Placental pericyte (primary cell): ENCODE measurements around the gene NEK3. TPM values are rescaled to one million over a fixed set of nuclear protein-coding genes. Genes with fewer than 3 reads are reported as not detected.

Source experiments
- total RNA-seq: library from RNA; depleted of rRNA; stranded (reverse); fragments of >200 nt; gene quantifications from 2 replicates; pipeline ENCODE4 v1.2.3, GENCODE V29; 2012

Gene NEK3
- total RNA-seq, result 9.4 and 14.0 TPM in 2 replicates

GRCh38 chr13:52159159-52159982, at the start of gene NEK3:
Gene NEK3, minus strand, starts transcription at chr13:52159597. Its CDS starts 3,406 bp downstream, at chr13:52156191.

GRCh38 chr13:52128714-52129700, 30.4 kb downstream of the NEK3 start, which contains the start of gene NEK5:
Gene NEK5, minus strand, starts transcription at chr13:52129073. Its CDS starts 1,591 bp downstream, at chr13:52127482.

Other genes with a start within 250 kb of the NEK3 start
- 1.4 and 2.8 TPM in 2 replicates for gene ATP7B, start 148.1 kb downstream of the NEK3 start, total RNA-seq
- 28.5 and 34.4 TPM in 2 replicates for gene ALG11, start 147.2 kb downstream of the NEK3 start, total RNA-seq
- 14.3 and 20.8 TPM in 2 replicates for gene UTP14C, start 134.9 kb downstream of the NEK3 start, total RNA-seq
- gene NEK5, start 30.5 kb downstream of the NEK3 start, total RNA-seq, result under 0.01 TPM in 1 of 2 replicates, not detected in the other
- 1.3 and 9.6 TPM in 2 replicates for gene THSD1, start 246.6 kb upstream of the NEK3 start, total RNA-seq